Panc1 (cell line): Measurements from ENCODE around the gene TANC1. TPM values are rescaled to one million over a fixed set of nuclear protein-coding genes. Genes with fewer than 3 reads are reported as not detected.

Source experiments
- ATAC-seq: fragments of 200-7000 bp; cut with Tn5 transposase; 2 replicates; pipeline ENCODE4 v1.9.1; 2020; ENCODE audit warnings: mild to moderate bottlenecking, moderate library complexity
- BruUV-seq: library from RNA; stranded (reverse); fragments of 400-500 nt; replicated peaks from 2 replicates; lab custom pipeline; 2021; lab: Mats Ljungman, UMichigan
- CTCF ChIA-PET: fragments of 300-600 bp; sonication (Branson Sonifier 250); formaldehyde crosslinking; loops from one replicate; lab custom pipeline; 2022; ENCODE audit warnings: antibody characterized with exemption; lab: Charles Lee
- POLR2A ChIA-PET: fragments of 300-600 bp; sonication (Branson Sonifier 250); formaldehyde crosslinking; loops from one replicate; lab custom pipeline; 2022; ENCODE audit warnings: antibody characterized with exemption; lab: Charles Lee
- DNase-seq: peaks from one replicate; pipeline ENCODE4 v3.0.0-alpha.2; 2010; ENCODE audit warnings: low read depth, low spot score
- H3K27ac ChIP-seq: 2 replicates; pipeline ENCODE4 v1.5.1; 2011; ENCODE audit warnings: mild to moderate bottlenecking, low read length, inconsistent platforms
- H3K27me3 ChIP-seq: fragments of 200-500 bp; sonication (Bioruptor generic); 2 replicates; pipeline ENCODE4 v1.6.0; 2014; ENCODE audit warnings: low read length, inconsistent platforms; ENCODE audit not compliant: control insufficient read depth, insufficient read depth
- H3K36me3 ChIP-seq: fragments of 200-500 bp; sonication (Bioruptor generic); 2 replicates; pipeline ENCODE4 v1.5.1; 2014; ENCODE audit warnings: inconsistent platforms, mild to moderate bottlenecking, low read length, moderate library complexity; ENCODE audit not compliant: control insufficient read depth, insufficient read depth
- H3K4me1 ChIP-seq: 2 replicates; pipeline ENCODE4 v1.5.1; 2011; ENCODE audit warnings: inconsistent platforms, mild to moderate bottlenecking, low read length, moderate library complexity; ENCODE audit not compliant: control insufficient read depth, insufficient read depth
- H3K4me3 ChIP-seq, 2 experiments: 2 replicates each; pipeline ENCODE4 v1.5.1; 2011 to 2012; ENCODE audit warnings: low read depth in 2 of 2, low read length in 2 of 2, mild to moderate bottlenecking in 2 of 2, inconsistent platforms in 1 of 2, moderate library complexity in 1 of 2
- H3K9me3 ChIP-seq: fragments of 200-500 bp; sonication (Bioruptor generic); 2 replicates; pipeline ENCODE4 v1.5.1; 2014; ENCODE audit warnings: low read depth, mild to moderate bottlenecking, inconsistent platforms, low read length, moderate library complexity; ENCODE audit not compliant: control insufficient read depth, insufficient read depth
- CTCF ChIP-seq: fragments of 450-650 bp; IDR thresholded peaks from 2 replicates; pipeline ENCODE4 v1.5.1; 2017; ENCODE audit warnings: mild to moderate bottlenecking
- POLR2AphosphoS5 ChIP-seq: IDR thresholded peaks from 2 replicates; pipeline ENCODE4 v1.6.1; 2012; ENCODE audit warnings: mild to moderate bottlenecking, low read depth, low read length, moderate library complexity
- REST ChIP-seq, 2 experiments: IDR thresholded peaks; 2 replicates each; pipeline ENCODE4 v1.6.1; 2011 to 2012; ENCODE audit warnings: low read depth in 2 of 2, control low read depth in 1 of 2, low read length in 1 of 2, mild to moderate bottlenecking in 1 of 2, moderate library complexity in 1 of 2; ENCODE audit not compliant: insufficient read depth in 1 of 2
- SIN3A ChIP-seq: IDR thresholded peaks from 2 replicates; pipeline ENCODE4 v1.6.1; 2012; ENCODE audit warnings: low read depth, mild to moderate bottlenecking, low read length, moderate library complexity, borderline replicate concordance; ENCODE audit not compliant: insufficient read depth
- TCF7L2 ChIP-seq: IDR thresholded peaks from 2 replicates; pipeline ENCODE4 v1.6.1; 2011; ENCODE audit warnings: mild to moderate bottlenecking, low read depth, low read length, inconsistent platforms
- in situ Hi-C: cut with HindIII; loops from 2 replicates; pipeline ENCODE4 v1.10.0; 2016; ENCODE audit warnings: low sequenced_read_pairs, low pct_unique_long_range_greater_than_20kb
- intact Hi-C: fragments of 100-400 bp; cut with micrococcal nuclease; formaldehyde crosslinking; loops from one replicate; pipeline ENCODE4 v1.10.0; 2022; ENCODE audit not compliant: unreplicated experiment
- total RNA-seq: library from RNA; stranded (reverse); gene quantifications from one replicate; pipeline ENCODE4 v1.2.1, GENCODE V29; 2021; ENCODE audit not compliant: unreplicated experiment

The TANC1 gene
- total RNA-seq, 1 experiment from 2014 or later: 44.3 TPM

- intact Hi-C loops: no loop called here
- H3K9me3 ChIP-seq: no peaks in the 10 kb centered on the region
- BruUV-seq: no TSS peak
- DNase-seq (no peak), ATAC-seq (no peak)
- H3K27me3 ChIP-seq: no peaks in the 10 kb centered on the region
- in situ Hi-C loops: no loop called here
- H3K27ac ChIP-seq: no peak overlapping the region; the same call in 1 of the 2 replicates
- peaks cover 21% of the 10 kb centered on the region for H3K4me1 ChIP-seq
- ChIA-PET CTCF (no interaction called here), POLR2A (interaction anchor here (0.6 kb wide), 1 partner anchor 516 kb away, joined by 3 read pairs; no protein-coding TSS in a partner anchor)
- H3K4me3 ChIP-seq: no peak overlapping the region
- no peaks in the 10 kb centered on the region; the same call in 1 of the 2 replicates for H3K36me3 ChIP-seq
- TF ChIP-seq TCF7L2 (no peak), POLR2AphosphoS5 (no peak), REST (IDR thresholded peaks at IDR 0.05; ENCODE audit: insufficient read depth in 1 of 2, low read depth in 2 of 2, low read length in 1 of 2) (no peak), CTCF (no peak), SIN3A (no peak)
Measured at GRCh38 chr2:159077869-159078268, 109.4 kb downstream of the TANC1 start.

- TF ChIP-seq SIN3A (no peak), CTCF (no peak), TCF7L2 (no peak), POLR2AphosphoS5 (no peak), REST (IDR thresholded peaks at IDR 0.05; ENCODE audit: insufficient read depth in 1 of 2, low read depth in 2 of 2, low read length in 1 of 2) (no peak)
- Histone ChIP-seq H3K9me3 (no peaks in the 10 kb centered on the region), H3K4me1 (peaks cover 22% of the 10 kb centered on the region), H3K27me3 (no peaks in the 10 kb centered on the region), H3K4me3 (no peak overlapping the region), H3K27ac (no peak overlapping the region; the same call in 1 of the 2 replicates), H3K36me3 (no peaks in the 10 kb centered on the region; the same call in 1 of the 2 replicates)
- DNase-seq (no peak), ATAC-seq (no peak)
- no TSS peak for BruUV-seq
- POLR2A ChIA-PET: no interaction called here
- CTCF ChIA-PET: no interaction called here
- intact Hi-C loops: no loop called here
- in situ Hi-C loops: no loop called here
Measured at GRCh38 chr2:159078443-159078842, 110.0 kb downstream of the TANC1 start.
